GM19240 (cell line): Measurements from ENCODE around the gene GIMAP4.
"Not testable (repeated sequence)": the region's sequence is repeated elsewhere in the genome, so short reads cannot be mapped to it uniquely, and the experiment has no call there.

Source experiments
- DNase-seq: peaks from one replicate; pipeline ENCODE4 v3.0.0; 2011; ENCODE audit warnings: low spot score; ENCODE audit not compliant: insufficient read length

GIMAP4 gene

DNA sequence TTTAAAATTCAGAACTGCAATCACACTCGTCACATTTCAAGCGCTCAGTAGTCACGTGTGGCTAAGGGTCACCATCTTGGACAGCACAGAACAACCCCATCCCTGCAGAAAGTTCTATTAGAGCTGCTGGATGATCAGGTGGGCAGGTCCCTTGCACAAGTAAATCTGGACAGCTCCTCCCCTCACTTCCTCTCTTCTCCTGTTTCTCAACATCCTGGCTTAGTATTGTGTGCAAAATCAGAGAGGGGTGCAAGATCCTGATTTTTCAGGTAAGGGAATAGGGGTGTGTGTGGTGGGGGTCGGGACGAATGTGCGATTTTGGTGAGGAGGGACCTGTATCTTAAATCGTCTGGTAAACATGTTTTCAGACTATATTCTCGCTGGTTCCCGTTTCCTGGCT, at the start of gene GIMAP4:
GIMAP4 (plus strand) TSS at position 222 of the 400 bp plus-strand sequence. CDS start 2,512 bp downstream, outside the sequence.
- no peak for DNase-seq

DNA sequence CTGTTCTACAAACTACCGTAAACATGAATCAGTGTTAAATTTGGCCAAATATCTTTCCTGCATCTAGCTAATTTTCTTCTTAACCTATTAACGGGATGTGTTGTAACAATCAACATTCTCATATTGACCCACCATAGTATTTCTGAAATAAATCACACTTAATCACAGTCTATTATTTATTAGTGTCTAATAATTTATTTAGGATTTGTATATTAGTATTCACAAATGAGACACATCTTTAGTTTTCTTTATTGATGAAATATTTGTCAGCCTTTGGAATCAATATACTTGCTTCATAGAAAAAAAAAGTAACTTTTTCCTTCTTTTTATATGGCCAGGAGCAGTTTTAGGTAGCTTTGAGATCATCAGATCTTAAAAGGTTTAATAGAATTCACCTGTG, 47.9 kb upstream of the GIMAP4 start:
- no peak for DNase-seq

DNA sequence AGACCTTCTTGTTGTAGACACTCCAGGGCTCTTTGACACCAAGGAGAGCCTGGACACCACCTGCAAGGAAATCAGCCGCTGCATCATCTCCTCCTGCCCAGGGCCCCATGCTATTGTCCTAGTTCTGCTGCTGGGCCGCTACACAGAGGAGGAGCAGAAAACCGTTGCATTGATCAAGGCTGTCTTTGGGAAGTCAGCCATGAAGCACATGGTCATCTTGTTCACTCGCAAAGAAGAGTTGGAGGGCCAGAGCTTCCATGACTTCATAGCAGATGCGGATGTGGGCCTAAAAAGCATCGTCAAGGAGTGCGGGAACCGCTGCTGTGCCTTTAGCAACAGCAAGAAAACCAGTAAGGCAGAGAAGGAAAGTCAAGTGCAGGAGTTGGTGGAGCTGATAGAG, 47.0 kb upstream of the GIMAP4 start:
- DNase-seq: no peak

DNA sequence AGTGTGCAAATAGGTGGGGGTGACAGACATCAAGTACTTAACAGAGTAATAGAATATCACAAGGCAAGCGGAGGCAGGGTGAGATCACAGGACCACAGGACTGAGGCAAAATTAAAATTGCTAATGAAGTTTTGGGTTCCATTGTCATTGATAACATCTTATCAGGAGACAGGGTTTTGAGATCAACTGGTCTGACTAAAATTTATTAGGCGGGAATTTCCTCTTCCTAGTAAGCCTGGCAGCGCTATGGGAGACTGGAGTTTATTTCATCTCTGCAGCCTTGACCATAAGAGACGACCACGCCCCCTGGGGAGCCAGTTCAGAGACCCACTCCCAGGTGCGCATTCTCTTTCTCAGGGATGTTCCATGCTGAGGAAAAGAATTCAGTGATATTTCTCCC, 44.3 kb upstream of the GIMAP4 start:
- not testable (repeated sequence) for DNase-seq

DNA sequence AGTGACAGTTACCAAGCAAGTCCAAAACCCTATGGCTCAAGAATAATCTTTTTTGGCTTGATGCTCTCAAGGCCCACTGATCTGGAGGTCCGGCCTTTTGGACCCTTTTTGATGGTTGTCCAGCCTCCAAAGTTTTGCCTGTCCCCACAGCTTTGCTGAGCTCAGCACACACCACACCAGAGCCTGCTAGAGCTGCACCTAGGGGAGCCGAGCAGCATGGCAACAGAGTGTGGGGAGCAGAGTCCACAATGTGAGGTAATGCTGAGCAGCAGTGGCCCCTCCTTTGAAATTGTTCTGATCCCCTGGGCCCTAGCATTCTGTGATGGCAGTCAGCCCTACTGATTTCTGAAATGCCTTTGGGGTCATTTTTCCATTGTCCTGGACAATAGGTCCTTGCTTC, 43.2 kb upstream of the GIMAP4 start:
- DNase-seq: no peak

DNA sequence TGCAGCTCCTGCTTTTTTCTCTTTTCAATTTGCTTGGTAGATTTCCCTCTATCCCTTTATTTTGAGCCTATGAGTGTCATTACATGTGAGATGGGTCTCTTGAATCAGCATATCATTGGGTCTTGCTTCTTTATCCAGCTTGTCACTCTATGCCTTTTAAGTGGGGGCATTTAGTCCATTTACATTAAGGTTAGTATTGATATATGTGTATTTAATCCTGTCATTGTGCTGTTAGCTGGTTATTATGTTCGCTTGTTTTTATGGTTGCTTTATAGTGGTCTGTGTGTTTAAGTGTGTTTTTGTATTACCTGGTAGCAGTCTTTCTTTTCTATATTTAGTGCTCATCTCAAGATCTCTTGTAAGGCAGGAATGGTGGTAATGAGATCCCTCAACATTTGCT, 35.5 kb upstream of the GIMAP4 start:
- DNase-seq: no peak

DNA sequence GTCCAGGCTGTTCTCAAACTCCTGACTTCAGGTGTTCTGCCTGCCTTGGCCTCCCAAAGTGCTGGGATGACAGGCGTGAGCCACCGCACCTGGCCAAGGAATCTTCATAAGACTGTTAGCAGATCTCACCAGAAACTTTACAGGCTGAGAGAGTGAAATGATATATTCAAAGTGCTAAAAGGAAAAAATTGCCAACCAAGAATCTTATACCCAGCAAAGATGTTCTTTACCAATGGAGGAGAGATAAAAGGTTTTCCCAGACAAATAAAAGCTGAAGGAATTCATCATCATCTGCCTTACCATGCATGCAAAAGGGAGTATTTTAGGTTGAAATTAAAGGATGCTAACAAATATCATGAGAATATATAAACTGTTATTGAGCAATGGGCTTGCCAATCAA, 28.9 kb upstream of the GIMAP4 start:
- no peak for DNase-seq

DNA sequence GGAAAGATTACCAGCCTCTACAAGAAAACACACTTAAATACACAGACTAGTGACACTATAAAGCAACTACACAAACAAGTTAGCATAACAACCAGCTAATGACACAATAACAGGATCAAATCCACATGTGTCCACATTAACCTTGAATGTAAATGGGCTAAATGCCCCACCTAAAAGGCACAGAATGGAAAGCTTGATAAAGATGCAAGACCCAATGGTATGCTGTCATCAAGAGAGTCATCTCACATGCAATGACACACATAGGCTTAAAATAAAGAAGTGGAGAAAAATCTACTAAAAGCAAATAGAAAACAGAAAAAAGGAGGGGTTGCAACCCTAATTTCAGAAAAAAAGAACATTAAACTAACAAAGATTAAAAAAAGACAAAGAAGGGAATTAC, 14.0 kb upstream of the GIMAP4 start:
- no peak for DNase-seq

DNA sequence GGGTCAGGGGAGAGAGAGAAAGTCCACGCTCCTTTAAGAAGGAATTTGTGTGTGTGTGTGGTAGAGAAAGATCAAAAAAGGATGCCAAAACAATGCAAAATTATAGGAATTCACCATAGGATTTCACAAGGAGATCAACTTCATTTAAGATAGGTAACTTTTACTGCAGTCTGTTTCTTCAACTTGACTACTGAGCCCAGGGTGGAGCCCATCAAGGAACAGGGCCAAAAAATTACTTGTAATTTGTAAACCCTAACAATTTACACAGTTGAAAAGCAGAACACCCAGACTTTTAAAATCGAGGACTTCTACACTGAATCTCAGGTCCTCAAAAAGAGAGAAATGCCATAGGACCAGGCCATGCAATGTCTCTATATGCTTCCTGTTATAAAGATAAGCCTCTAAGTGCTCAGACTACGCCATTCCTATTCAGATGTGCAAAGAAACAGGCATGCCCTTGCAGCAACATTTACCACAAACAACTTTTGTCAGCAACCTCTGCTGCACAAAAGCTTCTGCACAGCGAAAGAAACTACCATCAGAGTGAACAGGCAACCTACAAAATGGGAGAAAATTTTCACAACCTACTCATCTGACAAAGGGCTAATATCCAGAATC, 10.6 kb upstream of the GIMAP4 start:
- no peak for DNase-seq

DNA sequence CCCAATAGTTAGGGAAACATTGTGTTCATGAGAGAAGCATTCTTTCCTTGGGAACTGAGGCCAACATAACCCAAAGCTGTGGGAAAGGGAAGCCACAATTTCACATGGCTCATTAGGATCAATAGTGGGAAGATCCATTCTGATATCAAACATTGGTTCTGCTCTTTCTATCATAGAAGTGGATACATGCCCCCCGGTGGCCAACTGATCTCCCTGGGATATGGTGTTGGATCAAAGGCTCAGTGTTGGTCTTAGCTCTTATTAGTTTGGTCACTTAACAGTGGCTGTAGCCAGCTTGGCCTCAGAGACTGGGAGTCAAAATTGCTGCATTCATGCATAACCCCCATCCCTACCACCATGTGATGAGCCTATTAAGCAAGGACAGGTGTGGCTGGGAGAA, 6.7 kb upstream of the GIMAP4 start:
- no peak for DNase-seq

DNA sequence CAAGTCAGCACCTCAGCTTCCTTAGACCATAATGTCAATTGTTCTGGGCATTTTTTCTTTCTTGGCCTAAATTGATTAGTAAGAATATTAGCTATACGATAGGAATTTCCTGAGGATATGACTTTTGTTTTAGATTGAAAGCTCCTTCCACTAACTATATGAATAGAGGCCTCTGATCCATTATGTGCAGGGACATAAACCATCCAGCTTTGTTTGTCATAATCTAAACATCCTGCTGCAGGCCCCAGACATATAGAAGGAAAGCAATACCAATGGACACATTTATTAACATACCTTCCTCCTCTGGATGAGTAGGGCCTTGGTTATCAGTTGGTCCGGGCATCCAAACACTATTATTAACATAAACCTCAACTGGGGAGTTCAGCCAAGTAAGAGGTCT, 4.3 kb upstream of the GIMAP4 start:
- no peak for DNase-seq

DNA sequence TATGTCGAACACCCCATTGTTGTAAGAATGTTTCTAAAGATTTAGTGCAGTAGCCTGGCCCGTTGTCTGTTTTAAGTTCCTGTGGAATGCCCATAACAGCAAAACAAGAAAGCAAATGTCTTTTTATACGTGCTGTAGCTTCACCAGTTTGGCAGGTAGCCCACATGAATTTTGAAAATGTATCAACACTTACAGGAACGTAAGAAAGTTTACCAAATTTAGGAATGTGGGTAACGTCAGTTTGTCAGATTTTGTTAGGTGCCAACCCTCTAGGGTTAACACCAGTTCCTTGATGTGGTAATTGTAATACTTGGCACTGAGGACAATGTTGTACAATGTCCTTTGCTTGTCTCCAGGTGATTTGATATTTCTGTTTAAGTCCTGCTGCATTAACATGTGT, 3.2 kb upstream of the GIMAP4 start:
- DNase-seq: no peak

DNA sequence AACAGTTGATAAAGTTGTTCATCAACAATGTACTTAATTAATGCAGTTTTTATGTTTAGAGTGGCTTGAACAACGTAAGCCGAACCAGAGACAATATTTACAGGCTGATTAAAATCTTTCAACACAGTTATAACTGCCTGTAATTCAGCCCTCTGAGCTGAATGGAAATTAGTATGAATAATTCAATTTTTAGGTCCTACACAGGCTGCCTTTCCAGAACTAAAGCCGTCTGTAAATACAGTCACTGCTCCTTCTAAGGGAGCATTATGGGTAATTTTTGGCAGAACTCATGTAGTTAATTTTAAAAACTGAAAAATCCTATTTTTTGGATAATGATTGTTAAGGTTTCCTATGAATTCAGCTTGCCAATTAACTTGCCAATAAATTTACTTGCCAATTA, 2.6 kb upstream of the GIMAP4 start:
- no peak for DNase-seq

DNA sequence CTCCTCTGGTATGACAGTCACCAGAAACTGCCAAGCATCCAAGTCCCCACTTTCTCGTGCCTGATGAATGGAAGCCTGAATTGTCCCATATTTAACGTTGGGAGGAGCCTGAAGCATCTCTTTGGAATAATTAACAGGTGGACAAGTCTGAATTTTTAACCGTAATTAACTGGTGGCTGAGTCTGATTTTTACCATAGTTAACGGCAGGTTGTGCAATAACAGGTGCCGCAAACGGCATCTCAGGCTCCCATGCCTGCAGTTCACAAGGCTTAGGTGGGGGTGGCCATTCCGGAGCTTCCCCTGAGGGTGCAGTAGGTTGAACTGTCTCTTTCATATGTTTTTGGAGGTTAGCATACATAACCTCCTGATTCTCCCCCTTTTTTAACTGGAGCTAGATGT, 2.0 kb upstream of the GIMAP4 start:
- no peak for DNase-seq

DNA sequence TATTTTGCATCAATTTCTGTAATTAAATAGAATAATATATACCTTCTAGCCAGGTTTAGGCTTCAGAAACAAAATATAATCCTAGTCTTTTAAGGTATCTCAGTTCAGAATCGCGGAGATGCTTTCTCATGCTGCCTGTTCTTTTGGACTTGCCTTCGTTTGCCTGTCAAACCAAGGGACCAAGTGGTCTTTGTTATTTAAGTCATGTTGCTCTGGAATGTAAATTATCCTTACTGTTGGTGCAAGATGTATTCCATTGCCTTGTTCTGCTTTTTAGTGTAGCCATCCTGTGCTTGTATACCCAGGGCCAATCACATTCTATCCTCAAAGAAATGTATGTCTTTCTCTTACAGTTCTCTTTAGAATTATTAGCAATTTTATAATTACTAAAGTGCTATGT, 1.1 kb upstream of the GIMAP4 start:
- DNase-seq: no peak

DNA sequence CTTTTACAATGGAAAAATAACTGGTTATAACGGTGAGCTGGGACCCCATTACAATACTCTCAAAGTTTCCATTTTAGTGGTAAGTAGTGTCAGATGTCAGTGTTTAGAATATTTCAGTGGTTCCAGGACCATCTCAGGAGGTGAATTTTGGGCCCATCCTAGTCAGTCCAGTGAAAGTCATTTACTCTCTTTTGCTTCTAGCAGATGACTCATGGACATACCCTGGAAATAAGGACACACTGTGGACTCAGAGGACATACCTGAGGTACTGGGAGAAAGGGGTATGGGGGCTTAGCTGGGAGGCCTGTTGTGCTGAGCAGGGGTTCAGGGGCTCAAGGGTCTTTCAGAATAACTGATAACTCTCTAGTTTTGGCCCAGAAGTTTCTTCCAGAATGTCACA, 618 bp upstream of the GIMAP4 start:
- no peak for DNase-seq

DNA sequence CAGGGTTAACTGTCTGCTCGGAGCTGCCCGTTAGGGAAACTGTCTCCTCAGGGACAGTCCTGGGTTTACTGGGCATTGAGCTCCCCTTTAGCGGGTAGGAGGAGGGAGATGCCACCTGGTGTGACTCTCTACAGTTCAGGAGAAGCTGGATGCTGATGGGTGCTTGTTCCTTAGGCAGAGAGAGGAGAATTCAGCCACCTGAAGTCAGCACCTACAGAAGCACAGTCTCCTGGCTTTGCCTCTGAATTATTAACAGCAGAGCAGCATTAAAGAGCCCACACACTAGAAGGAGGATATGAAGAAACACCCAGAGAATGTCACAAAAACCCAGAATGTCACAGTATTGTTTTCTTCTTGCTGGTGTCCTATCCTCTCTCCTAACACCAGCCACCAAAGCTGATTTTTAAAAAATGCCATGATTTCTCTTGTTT, 696 bp downstream of the GIMAP4 start:
- DNase-seq: no peak

DNA sequence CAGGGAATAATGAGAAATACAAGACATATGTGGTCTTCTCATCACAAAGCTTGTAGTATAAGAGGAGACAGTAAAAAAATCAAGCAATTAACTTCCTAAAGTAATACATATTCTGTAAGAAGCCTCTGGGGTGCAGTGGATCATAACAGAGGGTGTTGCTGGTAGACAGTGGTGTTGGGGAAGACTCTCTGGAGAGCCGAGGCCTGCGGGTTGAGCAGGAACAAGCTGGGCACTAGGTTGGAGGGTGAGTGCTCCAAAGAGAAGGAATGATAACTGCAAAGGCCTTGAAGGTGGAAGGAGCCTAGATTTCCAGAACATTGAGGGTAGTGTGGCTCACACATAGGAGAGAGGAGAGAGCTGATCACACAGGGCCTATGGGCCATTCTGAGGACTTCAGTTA, 1.5 kb downstream of the GIMAP4 start:
- no peak for DNase-seq

DNA sequence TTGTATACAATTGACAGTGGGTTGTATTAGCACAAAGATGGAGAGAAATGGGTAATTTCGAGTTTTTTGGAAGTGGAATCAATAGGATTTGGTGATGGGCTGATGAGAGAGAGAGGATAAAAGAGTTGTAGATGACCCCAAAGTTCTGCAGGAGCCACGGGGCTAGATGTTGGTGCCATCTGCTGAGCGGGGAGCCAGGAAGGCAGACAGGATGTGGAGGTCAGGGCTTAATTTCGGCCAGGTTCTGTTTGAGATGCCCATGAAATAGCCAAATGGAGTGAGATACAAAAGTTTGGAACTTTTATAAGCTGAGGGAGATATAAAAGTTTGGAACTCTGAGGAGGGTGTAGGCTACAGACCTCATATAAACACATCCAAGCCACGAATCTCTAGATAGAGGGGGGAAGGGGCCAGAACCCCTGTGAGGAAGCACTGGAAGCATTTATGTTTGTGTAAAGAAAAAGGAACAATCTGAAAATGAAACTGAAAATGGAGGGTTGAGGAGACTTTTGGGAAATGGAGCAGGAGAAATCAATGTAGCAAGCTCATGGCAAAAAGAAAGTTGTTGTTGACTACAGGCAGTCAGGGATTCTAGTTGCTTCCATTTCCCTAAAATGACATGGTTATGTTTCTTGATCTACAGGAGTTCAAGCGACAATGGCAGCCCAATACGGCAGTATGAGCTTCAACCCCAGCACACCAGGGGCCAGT, 2.2 kb downstream of the GIMAP4 start:
- DNase-seq: no peak

DNA sequence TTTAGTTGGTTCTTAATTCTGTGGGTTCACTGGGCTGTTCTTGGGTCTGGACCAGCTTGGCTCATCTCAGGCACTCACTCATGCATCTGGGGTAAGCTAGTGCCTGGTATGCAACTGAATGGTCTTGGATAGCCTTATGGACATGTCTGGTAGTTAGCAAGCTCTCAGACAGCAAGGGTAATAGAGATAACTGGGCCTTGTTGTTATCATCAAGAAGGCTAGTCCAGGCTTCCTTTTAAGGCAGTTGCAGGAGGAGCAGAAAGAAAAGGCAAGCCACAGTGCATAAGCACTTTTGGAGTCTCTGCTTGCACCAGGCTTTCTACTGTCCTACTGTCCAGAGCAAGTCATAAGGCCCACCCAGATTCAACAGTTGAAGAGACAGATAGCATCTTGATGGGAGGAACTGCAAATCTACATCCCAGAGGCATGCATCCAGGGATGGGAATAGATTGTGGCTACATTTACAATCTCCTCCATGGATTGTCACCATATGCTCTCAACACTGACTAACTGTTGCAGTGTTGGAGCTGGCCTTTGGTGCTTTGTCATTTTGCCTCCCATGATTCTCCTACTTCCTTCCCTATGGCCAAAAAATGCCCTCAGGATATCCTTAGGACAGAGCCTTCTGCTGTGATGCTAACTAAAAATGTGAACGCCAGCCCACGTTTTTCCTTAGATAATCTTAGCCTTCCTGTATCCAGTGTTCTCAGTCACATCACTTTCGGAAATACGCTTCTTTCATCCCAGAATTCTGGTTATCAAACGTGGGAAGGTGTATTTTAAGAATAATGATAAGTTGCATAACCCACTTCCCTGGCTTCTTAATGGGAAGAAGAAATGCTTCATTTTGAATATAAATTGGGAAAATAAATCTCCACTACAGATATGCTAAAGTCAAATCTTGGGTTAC, 3.6 kb downstream of the GIMAP4 start:
- DNase-seq: no peak

DNA sequence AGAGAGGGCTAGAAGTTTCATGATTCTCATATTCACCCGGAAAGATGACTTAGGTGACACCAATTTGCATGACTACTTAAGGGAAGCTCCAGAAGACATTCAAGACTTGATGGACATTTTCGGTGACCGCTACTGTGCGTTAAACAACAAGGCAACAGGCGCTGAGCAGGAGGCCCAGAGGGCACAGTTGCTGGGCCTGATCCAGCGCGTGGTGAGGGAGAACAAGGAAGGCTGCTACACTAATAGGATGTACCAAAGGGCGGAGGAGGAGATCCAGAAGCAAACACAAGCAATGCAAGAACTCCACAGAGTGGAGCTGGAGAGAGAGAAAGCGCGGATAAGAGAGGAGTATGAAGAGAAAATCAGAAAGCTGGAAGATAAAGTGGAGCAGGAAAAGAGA, 5.3 kb downstream of the GIMAP4 start:
- no peak for DNase-seq

DNA sequence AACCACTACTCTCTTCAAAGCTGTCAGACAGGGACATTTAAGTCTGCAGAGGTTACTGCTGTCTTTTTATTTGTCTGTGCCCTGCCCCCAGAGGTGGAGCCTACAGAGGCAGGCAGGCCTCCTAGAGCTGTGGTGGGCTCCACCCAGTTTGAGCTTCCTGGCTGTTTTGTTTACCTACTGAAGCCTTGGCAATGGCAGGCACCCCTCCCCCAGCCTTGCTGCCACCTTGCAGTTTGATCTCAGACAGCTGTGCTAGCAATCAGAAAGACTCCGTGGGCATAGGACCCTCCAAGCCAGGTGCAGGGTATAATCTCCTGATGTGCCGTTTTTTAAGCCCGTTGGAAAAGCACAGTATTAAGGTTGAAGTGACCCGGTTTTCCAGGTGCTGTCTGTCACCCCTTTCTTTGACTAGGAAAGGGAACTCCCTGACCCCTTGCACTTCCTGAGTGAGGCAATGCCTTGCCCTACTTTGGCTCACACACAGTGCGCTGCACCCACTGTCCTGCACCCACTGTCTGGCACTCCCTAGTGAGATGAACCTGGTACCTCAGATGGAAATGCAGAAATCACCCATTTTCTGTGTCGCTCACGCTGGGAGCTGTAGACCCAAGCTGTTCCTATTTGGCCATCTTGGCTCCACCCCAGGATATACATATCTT, 12.9 kb downstream of the GIMAP4 start:
- DNase-seq: not testable (repeated sequence)
